Stomach (tissue), 4 donors: ENCODE measurements around the gene B3GLCT.

Source experiments
- CTCF ChIP-seq, 7 experiments: fragments of 450-650 bp in 4 of 7; fragments of 200-600 bp in 3 of 7; sonication (generic) in 3 of 7; IDR thresholded peaks; one replicate each; pipeline ENCODE4 v1.5.1; 2016 to 2019; ENCODE audit warnings: antibody characterized with exemption in 7 of 7, control low read depth in 2 of 7, mild to moderate bottlenecking in 1 of 7
- POLR2A ChIP-seq, 4 donors: fragments of 450-650 bp; IDR thresholded peaks; one replicate each; pipeline ENCODE4 v1.6.1; 2016; ENCODE audit warnings: antibody characterized with exemption in 4 of 4, control low read depth in 2 of 4, mild to moderate bottlenecking in 1 of 4, moderate library complexity in 1 of 4

- TF ChIP-seq CTCF (IDR thresholded peaks at IDR 0.05) (no peak), POLR2A (IDR thresholded peaks at IDR 0.05) (no peak)
Observed at GRCh38 chr13:31276421-31276820, 76.6 kb downstream of the B3GLCT start.
